D721Med (cell line): ENCODE data around the gene TREML2.

ENCODE experiments used
- DNase-seq: peaks from one replicate; pipeline ENCODE4 v3.0.0; 2011; ENCODE audit warnings: low spot score; ENCODE audit not compliant: insufficient read length
- FAIRE-seq: peaks from 2 replicates; lab custom pipeline; 2011; peaks lifted over from hg19 to GRCh38; lab: Jason Lieb, UNC
- TF ChIP-seq, protein P1 (sequence below): IDR thresholded peaks from 2 replicates; pipeline ENCODE4 v1.5.1; 2012; ENCODE audit warnings: mild to moderate bottlenecking, control low read depth; ENCODE audit not compliant: insufficient read depth; ENCODE audit errors: missing control alignments

The TREML2 gene

DNA sequence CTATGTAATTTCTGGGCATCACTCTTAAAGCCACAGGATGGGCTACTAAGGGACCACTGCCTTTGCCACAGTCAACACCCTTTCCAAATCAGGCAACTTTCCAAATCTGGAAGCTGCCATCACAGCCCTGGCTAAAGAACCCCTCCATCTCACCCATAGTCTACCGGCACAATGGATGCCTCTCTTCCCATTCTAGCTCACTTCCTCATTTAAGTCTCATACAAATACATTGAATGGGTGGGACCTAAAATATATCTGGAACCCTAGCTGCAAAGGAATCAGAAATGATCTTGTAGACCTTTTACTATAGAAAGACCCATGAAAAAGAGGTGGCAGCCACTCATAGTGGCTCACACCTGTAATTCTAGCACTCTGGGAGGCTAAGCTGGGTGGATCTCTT lies 23.9 kb upstream of the TREML2 start:
- DNase-seq (no peak), FAIRE-seq (no peak)
- TF ChIP-seq, protein P1, sequence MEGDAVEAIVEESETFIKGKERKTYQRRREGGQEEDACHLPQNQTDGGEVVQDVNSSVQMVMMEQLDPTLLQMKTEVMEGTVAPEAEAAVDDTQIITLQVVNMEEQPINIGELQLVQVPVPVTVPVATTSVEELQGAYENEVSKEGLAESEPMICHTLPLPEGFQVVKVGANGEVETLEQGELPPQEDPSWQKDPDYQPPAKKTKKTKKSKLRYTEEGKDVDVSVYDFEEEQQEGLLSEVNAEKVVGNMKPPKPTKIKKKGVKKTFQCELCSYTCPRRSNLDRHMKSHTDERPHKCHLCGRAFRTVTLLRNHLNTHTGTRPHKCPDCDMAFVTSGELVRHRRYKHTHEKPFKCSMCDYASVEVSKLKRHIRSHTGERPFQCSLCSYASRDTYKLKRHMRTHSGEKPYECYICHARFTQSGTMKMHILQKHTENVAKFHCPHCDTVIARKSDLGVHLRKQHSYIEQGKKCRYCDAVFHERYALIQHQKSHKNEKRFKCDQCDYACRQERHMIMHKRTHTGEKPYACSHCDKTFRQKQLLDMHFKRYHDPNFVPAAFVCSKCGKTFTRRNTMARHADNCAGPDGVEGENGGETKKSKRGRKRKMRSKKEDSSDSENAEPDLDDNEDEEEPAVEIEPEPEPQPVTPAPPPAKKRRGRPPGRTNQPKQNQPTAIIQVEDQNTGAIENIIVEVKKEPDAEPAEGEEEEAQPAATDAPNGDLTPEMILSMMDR = no peak

DNA sequence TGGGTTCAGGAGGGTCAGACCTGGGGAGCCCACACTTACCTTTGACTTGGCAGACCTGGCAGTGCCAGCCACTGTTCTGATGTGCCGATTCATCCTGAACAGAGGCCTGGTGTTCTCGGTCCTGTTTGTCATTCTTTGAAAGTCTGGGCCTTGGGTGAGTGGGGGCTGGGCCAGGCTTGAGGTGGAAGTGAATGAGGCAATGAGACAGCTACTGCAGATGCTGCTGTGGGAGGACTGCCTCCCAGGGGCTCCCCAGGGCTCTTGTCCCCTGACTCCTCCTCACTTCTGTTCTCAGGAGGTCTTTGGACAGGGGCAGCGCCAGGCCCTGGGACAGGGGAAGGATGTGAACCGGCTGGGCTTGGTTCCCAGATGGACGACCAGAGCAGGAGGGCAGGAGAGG lies 21.6 kb upstream of the TREML2 start:
- DNase-seq (no peak), FAIRE-seq (no peak)
- TF ChIP-seq, protein P1 = no peak

DNA sequence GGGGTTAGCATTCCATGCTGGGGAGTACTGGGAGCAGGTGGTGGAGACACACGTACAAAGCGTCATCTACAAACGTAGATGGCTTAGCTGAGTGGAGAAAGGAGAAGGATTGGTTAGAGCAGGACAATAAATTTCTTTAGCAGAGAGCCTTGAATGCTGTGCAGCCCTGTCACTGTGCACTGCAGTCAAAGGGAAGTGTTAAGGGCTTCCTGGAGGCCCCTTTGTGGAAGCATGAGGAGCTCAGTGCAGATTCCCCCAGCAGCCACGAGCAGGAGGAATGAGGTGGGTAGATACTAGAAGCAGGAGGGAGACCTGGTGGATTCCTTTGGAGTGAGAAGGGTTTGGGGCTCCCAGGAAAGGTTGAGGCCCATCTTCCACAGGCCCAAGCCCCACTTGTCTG lies 21.1 kb upstream of the TREML2 start:
- no peak for DNase-seq
- no peak for FAIRE-seq
- TF ChIP-seq, protein P1 = no peak

DNA sequence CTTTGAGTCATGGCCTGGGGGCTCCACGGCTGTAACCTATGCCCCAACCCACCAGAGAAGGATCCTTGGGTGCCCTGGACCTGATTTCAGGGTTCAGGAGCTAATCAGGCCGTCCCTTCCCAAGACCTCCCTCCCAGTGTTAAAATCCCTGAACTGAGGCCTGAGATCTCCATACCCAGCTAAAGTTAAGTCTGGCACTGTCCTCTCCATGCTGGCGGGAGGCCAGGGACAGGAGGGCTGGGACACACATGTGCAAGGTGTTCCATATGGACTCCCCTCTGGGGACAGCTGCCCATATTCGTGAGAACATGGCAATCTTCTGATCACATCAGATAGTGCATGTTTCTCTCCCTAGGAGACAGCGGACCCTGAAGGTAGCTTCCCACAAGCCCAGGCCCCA lies 15.7 kb upstream of the TREML2 start:
- TF ChIP-seq, protein P1 = no peak
- no peak for FAIRE-seq
- no peak for DNase-seq

DNA sequence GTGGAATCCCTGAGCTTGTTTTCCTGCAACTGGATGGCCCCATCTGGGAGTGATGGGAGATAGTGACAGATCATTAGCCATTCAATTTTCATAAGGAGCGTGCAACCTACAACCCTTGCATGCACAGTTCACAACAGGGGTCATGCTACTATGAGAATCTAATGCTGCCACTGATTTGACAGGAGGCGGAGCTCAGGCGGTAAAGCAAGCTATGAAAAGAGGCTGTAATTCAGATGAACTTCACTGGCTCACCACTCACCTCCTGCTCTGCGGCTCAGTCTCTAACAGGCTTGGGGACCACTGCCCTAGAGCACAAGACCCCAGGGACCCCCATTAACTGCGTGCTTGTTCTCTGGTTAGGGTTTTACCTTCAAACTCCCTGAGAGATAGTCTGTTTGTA lies 14.8 kb upstream of the TREML2 start:
- no peak for FAIRE-seq
- DNase-seq = no peak
- TF ChIP-seq, protein P1 = no peak

DNA sequence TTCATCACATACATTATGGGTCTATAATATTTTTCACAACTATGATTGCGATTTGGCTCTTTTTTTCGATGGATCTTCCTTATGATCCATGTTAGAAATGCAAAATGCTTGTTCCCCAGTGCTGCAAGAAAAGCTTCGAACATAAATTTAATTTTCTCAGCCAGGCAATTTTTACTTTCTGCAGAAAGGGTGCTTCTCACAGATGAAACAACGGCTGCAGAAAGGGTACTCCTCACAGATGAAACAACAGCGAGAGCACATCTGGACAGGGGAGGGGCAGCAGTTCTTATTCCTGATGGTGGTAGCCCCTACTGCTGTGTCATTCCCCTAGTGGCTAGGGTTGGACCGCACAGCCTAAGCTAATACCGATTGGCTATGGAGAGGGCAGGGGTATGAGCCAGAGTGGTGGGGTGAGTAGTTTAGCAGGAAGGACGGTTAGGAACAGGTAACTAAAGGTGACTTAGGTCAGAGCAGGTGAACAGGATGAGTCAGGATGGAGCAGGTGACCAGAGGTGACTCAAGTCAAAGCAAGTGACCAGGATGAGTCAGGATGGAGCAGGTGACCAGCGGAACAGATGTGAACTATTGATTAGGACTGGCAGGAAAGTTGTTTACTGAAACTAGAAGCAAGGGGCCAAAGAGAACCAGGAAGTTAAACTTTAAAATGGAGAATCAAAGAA lies 13.8 kb upstream of the TREML2 start:
- TF ChIP-seq, protein P1 = no peak
- no peak for FAIRE-seq
- DNase-seq = no peak

DNA sequence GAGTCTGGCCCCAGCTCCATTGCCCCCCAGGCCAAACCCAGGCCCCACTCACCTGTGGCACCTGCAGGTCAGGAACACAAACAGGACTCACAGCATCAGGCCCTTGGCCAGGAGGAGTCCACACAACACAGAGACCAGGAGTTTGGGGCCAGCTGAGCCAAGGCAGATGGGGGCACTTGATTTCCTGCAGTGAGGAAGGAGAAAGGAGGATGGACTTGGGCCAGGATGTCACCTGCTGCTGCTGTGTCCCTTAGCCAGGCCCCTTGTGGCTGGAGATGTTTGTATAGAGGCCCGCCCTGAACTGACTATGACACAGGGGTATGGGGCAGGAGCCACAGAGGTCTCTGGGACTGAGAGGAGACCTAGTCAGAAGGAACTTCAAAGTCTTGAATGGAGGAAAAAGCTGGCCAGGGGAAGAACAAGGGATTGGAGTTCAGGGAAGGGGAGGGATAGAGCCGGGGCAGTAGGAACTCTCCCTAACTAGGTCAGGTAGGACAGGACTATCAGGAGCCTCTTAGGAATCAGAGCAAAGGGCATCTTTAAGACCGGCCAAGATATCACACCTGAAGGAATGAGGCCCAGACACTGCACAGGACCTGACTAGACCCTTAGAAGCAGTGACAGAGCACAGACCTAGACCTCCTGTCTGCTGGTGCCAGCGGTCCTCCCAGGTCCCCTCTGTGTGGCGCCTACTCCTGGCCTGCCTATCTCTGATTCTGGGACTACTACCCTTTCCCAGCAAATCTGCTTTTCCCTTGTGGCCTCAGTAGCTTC lies 8.8 kb upstream of the TREML2 start:
- DNase-seq (no peak), FAIRE-seq (no peak)
- TF ChIP-seq, protein P1 = no peak
